K562 (cell line): ENCODE results near the gene MITD1. TPM values are rescaled to one million over a fixed set of nuclear protein-coding genes. Genes with fewer than 3 reads are reported as not detected.

Experiments used
- ATAC-seq: fragments of 200-7000 bp; cut with Tn5 transposase; 3 replicates; pipeline ENCODE4 v1.9.1; 2020; ENCODE audit warnings: moderate library complexity
- BruUV-seq: library from RNA; stranded (reverse); fragments of 400-500 nt; replicated peaks from 2 replicates; lab custom pipeline; 2021; lab: Mats Ljungman, UMichigan
- CTCF ChIA-PET: fragments of 300-600 bp; formaldehyde crosslinking; extraction: SDS; loops from one replicate; lab custom pipeline; 2021; ENCODE audit warnings: low intra/inter-chr PET ratio; lab: Yijun Ruan, JAX
- POLR2A ChIA-PET: fragments of 300-600, 350-650 bp; sonication (Branson Sonifier 250); formaldehyde crosslinking; extraction: SDS; loops from one replicate; lab custom pipeline; 2021; ENCODE audit warnings: antibody characterized with exemption, inconsistent platforms; lab: Yijun Ruan, JAX
- DNase-seq, 4 experiments: peaks; one replicate each; pipeline versions ENCODE4 v3.0.0 to v3.0.0-alpha.2; 2011 to 2018; ENCODE audit warnings: low spot score in 3 of 4, mixed read lengths in 3 of 4; ENCODE audit errors: extremely low read depth in 1 of 4
- FAIRE-seq: peaks from 2 replicates; lab custom pipeline; 2011; peaks lifted over from hg19 to GRCh38; lab: Jason Lieb, UNC
- H2AFZ ChIP-seq: 2 replicates; pipeline ENCODE4 v1.6.0; 2011; ENCODE audit warnings: low read depth, low read length, control low read depth, inconsistent platforms
- H3K27ac ChIP-seq: fragments of 200-600 bp; 3 replicates; pipeline ENCODE4 v1.8.0; 2011; ENCODE audit warnings: low read depth, mild to moderate bottlenecking, control low read depth, inconsistent platforms, low read length, moderate library complexity, mixed read lengths; ENCODE audit errors: extremely low read depth
- H3K27me3 ChIP-seq, 2 experiments: fragments of 300-600 bp in 1 of 2; 2 replicates in 1 of 2; 3 replicates in 1 of 2; pipeline versions ENCODE4 v1.6.0 to v1.8.0; 2011; ENCODE audit warnings: inconsistent platforms in 2 of 2, low read length in 2 of 2, mild to moderate bottlenecking in 1 of 2, mixed read lengths in 1 of 2, moderate library complexity in 1 of 2; ENCODE audit not compliant: control insufficient read depth in 2 of 2, insufficient read depth in 2 of 2
- H3K36me3 ChIP-seq: fragments of 300-600 bp; 3 replicates; pipeline ENCODE4 v1.8.0; 2011; ENCODE audit warnings: mild to moderate bottlenecking, low read length, inconsistent platforms; ENCODE audit not compliant: control insufficient read depth, insufficient read depth
- H3K4me1 ChIP-seq, 2 experiments: fragments of 200-600 bp in 1 of 2; replicated peaks in 1 of 2; 2 replicates in 1 of 2; 3 replicates in 1 of 2; pipeline versions ENCODE4 v1.5.1 to v1.8.0; 2011; ENCODE audit warnings: inconsistent platforms in 2 of 2, low read length in 2 of 2, mild to moderate bottlenecking in 1 of 2, mixed read lengths in 1 of 2, moderate library complexity in 1 of 2; ENCODE audit not compliant: control insufficient read depth in 2 of 2, insufficient read depth in 2 of 2
- H3K4me2 ChIP-seq: 2 replicates; pipeline ENCODE4 v1.6.1; 2011; ENCODE audit warnings: low read length, control low read depth, inconsistent platforms, mixed read lengths; ENCODE audit not compliant: insufficient read depth
- H3K4me3 ChIP-seq: fragments of 200-600 bp; sonication (generic), shearing (Covaris generic); 2 replicates; pipeline ENCODE4 v1.5.1; 2016; ENCODE audit warnings: control low read depth, inconsistent platforms
- H3K79me2 ChIP-seq: fragments of 200-600 bp; 3 replicates; pipeline ENCODE4 v1.8.0; 2011; ENCODE audit warnings: low read length, inconsistent platforms; ENCODE audit not compliant: control insufficient read depth, insufficient read depth
- H3K9ac ChIP-seq, 2 experiments: 2 replicates each; pipeline versions ENCODE4 v1.6.0 to v1.6.1; 2011; ENCODE audit warnings: low read depth in 2 of 2, low read length in 2 of 2, control low read depth in 1 of 2, inconsistent platforms in 1 of 2, mild to moderate bottlenecking in 1 of 2, mixed read lengths in 1 of 2; ENCODE audit not compliant: insufficient read depth in 1 of 2
- H3K9me1 ChIP-seq: one replicate; pipeline ENCODE4 v1.6.0; 2011; ENCODE audit warnings: inconsistent platforms, mild to moderate bottlenecking, low read length, moderate library complexity; ENCODE audit not compliant: control insufficient read depth, insufficient read depth
- H3K9me3 ChIP-seq: replicated peaks from 2 replicates; pipeline ENCODE4 v1.5.1; 2011; ENCODE audit warnings: low read depth, low read length, inconsistent platforms; ENCODE audit not compliant: control insufficient read depth, insufficient read depth
- H4K20me1 ChIP-seq: replicated peaks from 2 replicates; pipeline ENCODE4 v1.6.1; 2011; ENCODE audit warnings: low read length, inconsistent platforms, mixed read lengths; ENCODE audit not compliant: control insufficient read depth, insufficient read depth
- ARHGAP35 ChIP-seq: fragments of 450-650 bp; IDR thresholded peaks from 2 replicates; pipeline ENCODE4 v1.6.1; 2018; ENCODE audit not compliant: partially characterized antibody
- ATF6 ChIP-seq: sonication (generic); formaldehyde crosslinking; IDR thresholded peaks from 2 replicates; pipeline ENCODE4 v1.4.0; 2020; ENCODE audit warnings: mild to moderate bottlenecking, missing genetic modification reagents
- CAMTA2 ChIP-seq: fragments of 250-450 bp; sonication (Bioruptor Pico); conservative IDR thresholded peaks from 2 replicates; pipeline ENCODE4 v1.5.1; 2022
- HMGXB4 ChIP-seq: sonication (generic); formaldehyde crosslinking; IDR thresholded peaks from 2 replicates; pipeline ENCODE4 v1.8.1; 2023; ENCODE audit warnings: mild to moderate bottlenecking, missing genetic modification reagents
- IRF1 ChIP-seq: sonication (generic); formaldehyde crosslinking; IDR thresholded peaks from 2 replicates; pipeline ENCODE4 v1.8.0; 2022; ENCODE audit warnings: missing genetic modification reagents, mild to moderate bottlenecking, borderline replicate concordance
- MAFG ChIP-seq: fragments of 450-650 bp; conservative IDR thresholded peaks from 2 replicates; pipeline ENCODE4 v1.6.1; 2016; ENCODE audit warnings: missing genetic modification characterization, missing compliant biosample characterization
- MEIS2 ChIP-seq: fragments of 450-650 bp; IDR thresholded peaks from 2 replicates; pipeline ENCODE4 v1.6.1; 2014; ENCODE audit warnings: mild to moderate bottlenecking; ENCODE audit not compliant: partially characterized antibody
- MYC ChIP-seq, 2 experiments: fragments of 250-450 bp in 1 of 2; sonication (Bioruptor Pico) in 1 of 2; IDR thresholded peaks; 2 replicates each; pipeline versions ENCODE4 v1.5.1 to v1.6.1; 2012 to 2021; ENCODE audit warnings: low read depth in 2 of 2, borderline replicate concordance in 1 of 2, improper control_type of control experiment in 1 of 2, low read length in 1 of 2, mild to moderate bottlenecking in 1 of 2, moderate library complexity in 1 of 2
- NFE2L1 ChIP-seq: fragments of 450-650 bp; IDR thresholded peaks from 2 replicates; pipeline ENCODE4 v1.6.1; 2016; ENCODE audit warnings: missing genetic modification characterization, low read depth, mild to moderate bottlenecking, missing compliant biosample characterization, moderate library complexity, borderline replicate concordance
- NUFIP1 ChIP-seq: fragments of 450-650 bp; IDR thresholded peaks from 2 replicates; pipeline ENCODE4 v1.6.1; 2018; ENCODE audit not compliant: partially characterized antibody
- PTBP1 ChIP-seq: fragments of 200-400 bp; formaldehyde crosslinking; IDR thresholded peaks from 2 replicates; pipeline ENCODE4 v1.6.1; 2017; ENCODE audit warnings: low read depth, low read length
- RBM25 ChIP-seq: fragments of 200-400 bp; formaldehyde crosslinking; IDR thresholded peaks from 2 replicates; pipeline ENCODE4 v1.6.1; 2018; ENCODE audit warnings: low read length, low read depth, moderate library complexity; ENCODE audit not compliant: severe bottlenecking
- ZBTB26 ChIP-seq: fragments of 450-650 bp; formaldehyde crosslinking; IDR thresholded peaks from 2 replicates; pipeline ENCODE4 v1.4.0; 2022; ENCODE audit warnings: missing genetic modification characterization
- WGBS: fragments of 100-300 bp; shearing (Covaris generic); methylation state at CpG from one replicate; pipeline ENCODE4 v1.1.6; 2016; ENCODE audit warnings: low coverage, mixed read lengths; ENCODE audit not compliant: insufficient coverage; ENCODE audit errors: missing lambda C conversion rate; 5-methylcytosine and 5-hydroxymethylcytosine counted together
- in situ Hi-C: fragments of 300-500 bp; cut with MboI; formaldehyde crosslinking; loops from 4 replicates; pipeline ENCODE4 v1.15.0; 2018; ENCODE audit warnings: inconsistent platforms, mixed read lengths
- intact Hi-C: fragments of 100-400 bp; cut with micrococcal nuclease; formaldehyde crosslinking; loops from 2 replicates; pipeline ENCODE4 v1.14.2; 2022
- polyA plus RNA-seq, 8 experiments: library from polyadenylated mRNA; depleted of rRNA in 4 of 8; stranded (reverse) in 5 of 8; unstranded in 3 of 8; fragments of >200 nt; fragmentation: Nextera tagmentation in 2 of 8; fragmentation: Illumina TruSeq in 1 of 8; extraction: Ambion mirVana in 2 of 8; extraction: Trizol in 1 of 8; gene quantifications; 2 replicates each; pipeline versions ENCODE4 v1.2.1 to v1.2.3, GENCODE V29; 2011 to 2014; ENCODE audit warnings: inconsistent platforms in 1 of 8, missing spikeins in 1 of 8
- total RNA-seq, 7 experiments: library from RNA; depleted of rRNA in 6 of 7; stranded (reverse); fragments of >200 nt in 6 of 7; fragmentation: Illumina TruSeq in 2 of 7; extraction: Trizol in 2 of 7; gene quantifications; 2 replicates each; pipeline versions ENCODE4 v1.2.1 to v1.2.3, GENCODE V29; 2011 to 2021; ENCODE audit warnings: low replicate concordance in 1 of 7

Gene MITD1
- total and polyA plus RNA-seq, 9 of the 15 experiments (the other 6 are each of a cell fraction or from before 2014, with no cell fraction given): 19.6 to 71.8 (median 43.2) TPM

- Histone ChIP-seq H3K36me3 (peaks cover 25% of the 10 kb centered on the region), H2AFZ (peak within 1 kb of the TSS; percentile 99), H3K27ac (peak within 1 kb of the TSS; percentile 94), H3K9me3 (no peaks in the 10 kb centered on the region), H4K20me1 (no peaks in the 10 kb centered on the region), H3K4me3 (peak within 1 kb of the TSS; percentile 64), H3K4me1 (peaks cover 11 to 21% of the 10 kb centered on the region in 2 experiments; a peak in 4 of 5 replicates), H3K4me2 (peak within 1 kb of the TSS; percentile 91), H3K9ac (peak within 1 kb of the TSS; percentile 89 to 90), H3K9me1 (no peaks in the 10 kb centered on the region), H3K27me3 (no peaks in the 10 kb centered on the region), H3K79me2 (peaks cover 32% of the 10 kb centered on the region)
- ChIA-PET CTCF (interaction anchor here (0.6 kb wide), 1 partner anchor 24 kb away, joined by 3 read pairs; no protein-coding TSS in a partner anchor), POLR2A (interaction anchor here (0.5 to 2.3 kb wide), 12 partner anchors 9 to 1107 kb away, joined by 3 to 8 read pairs (median 4); partner anchors contain the start of gene C2orf15)
- TSS peak; percentile 78 for BruUV-seq
- under 1% methylated on average over 68 of the region's 70 CpGs for WGBS
- ATAC-seq: peak; percentile 98
- intact Hi-C loops (loop anchor here (1.0 kb wide), 1 partner anchor 25 kb away; no protein-coding TSS in a partner anchor), in situ Hi-C loops (no loop called here)
- peak; percentile 94 to 96 (median 96) for DNase-seq
- peak; percentile 85 for FAIRE-seq
- TF ChIP-seq ZBTB26 (CRISPR knock-in tag) (no peak), HMGXB4 (CRISPR knock-in tag) (peak; percentile 71; the same call in 1 of the 2 replicates), NUFIP1 (no peak), ATF6 (CRISPR knock-in tag) (0 out of 2 replicates have a peak, but pooled peaks have one; percentile 32), NFE2L1 (no peak), PTBP1 (no peak), MYC (IDR thresholded peaks at IDR 0.05; ENCODE audit: low read depth, low read length) (peak; percentile 97), MYC (CRISPR knock-in tag; IDR thresholded peaks at IDR 0.05; ENCODE audit: borderline replicate concordance, low read depth) (peak; percentile 90; the same call in 1 of the 2 replicates), RBM25 (no peak), ARHGAP35 (no peak), CAMTA2 (CRISPR knock-in tag) (no peak), MAFG (tag) (no peak), IRF1 (CRISPR knock-in tag) (no peak), MEIS2 (peak; percentile 43)
Measured at GRCh38 chr2:99154643-99155536, 26.0 kb downstream of the MITD1 start, which contains the start of the genes LIPT1 and TSGA10. Gene LIPT1 (plus strand): TSS chr2:99154967. CDS start chr2:99161958, 6,991 bp downstream. Gene TSGA10 (minus strand): TSS chr2:99154942. CDS start chr2:99109439, 45,503 bp downstream.
